Endothelial cell (in vitro differentiated cells): ENCODE measurements around the gene SMPD4. TPM values are rescaled to one million over a fixed set of nuclear protein-coding genes. Genes with fewer than 3 reads are reported as not detected.
"Not testable (repeated sequence)": the region's sequence is repeated elsewhere in the genome, so short reads cannot be mapped to it uniquely, and the experiment has no call there.

Experiments
- DNase-seq: peaks from one replicate; pipeline ENCODE4 v3.0.0; 2021; ENCODE audit warnings: low spot score
- H3K27ac Mint-ChIP-seq: one replicate; pipeline ENCODE4 v1.8.0; 2021; ENCODE audit warnings: mixed read lengths, inconsistent platforms; ENCODE audit not compliant: unreplicated experiment
- H3K27me3 Mint-ChIP-seq: one replicate; pipeline ENCODE4 v1.8.0; 2021; ENCODE audit warnings: mild to moderate bottlenecking, moderate library complexity, mixed read lengths, inconsistent platforms; ENCODE audit not compliant: unreplicated experiment
- H3K36me3 Mint-ChIP-seq: one replicate; pipeline ENCODE4 v1.8.0; 2021; ENCODE audit warnings: mild to moderate bottlenecking, low read depth, mixed read lengths, inconsistent platforms; ENCODE audit not compliant: unreplicated experiment
- H3K4me1 Mint-ChIP-seq: one replicate; pipeline ENCODE4 v1.8.0; 2021; ENCODE audit warnings: mild to moderate bottlenecking, mixed read lengths, inconsistent platforms; ENCODE audit not compliant: unreplicated experiment
- H3K4me3 Mint-ChIP-seq: one replicate; pipeline ENCODE4 v1.8.0; 2021; ENCODE audit warnings: mild to moderate bottlenecking, mixed read lengths, inconsistent platforms; ENCODE audit not compliant: unreplicated experiment
- H3K9me3 Mint-ChIP-seq: one replicate; pipeline ENCODE4 v1.8.0; 2021; ENCODE audit warnings: mixed read lengths, inconsistent platforms; ENCODE audit not compliant: unreplicated experiment
- total RNA-seq: library from RNA; stranded (reverse); fragmentation: NEBNext Ultra II Directional; extraction: Animal tissue kit (Norgen Biotek cat#: 25700); gene quantifications from one replicate; pipeline ENCODE4 v1.2.1, GENCODE V29; 2021; ENCODE audit not compliant: unreplicated experiment
- TF ChIP-seq, protein P1 (sequence below): fragments of 200-600 bp; sonication (generic); IDR thresholded peaks from one replicate; pipeline ENCODE4 v1.5.0; 2021; ENCODE audit warnings: antibody characterized with exemption; ENCODE audit not compliant: unreplicated experiment

The SMPD4 gene
- total RNA-seq, 1 donor from 2014 or later, result 65.6 TPM

DNA sequence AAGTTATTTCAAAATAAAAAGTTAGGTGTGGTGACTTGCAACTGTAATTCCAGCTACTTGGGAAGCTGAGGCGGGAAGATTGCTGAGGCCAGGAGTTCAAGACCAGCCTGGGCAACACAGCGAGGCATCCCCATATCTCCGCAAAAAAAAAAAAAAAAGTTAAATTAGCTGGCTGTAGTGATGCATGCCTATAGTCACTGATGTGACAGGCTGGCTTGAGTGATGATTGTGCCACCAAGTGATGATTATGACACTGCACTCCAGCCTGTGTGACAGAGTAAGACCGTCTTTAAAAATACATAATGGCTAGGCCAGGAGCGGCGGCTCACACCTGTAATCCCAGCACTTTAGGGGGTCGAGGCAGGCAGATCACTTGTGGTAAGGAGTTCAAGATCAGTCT is 11.5 kb downstream of the SMPD4 start:
- H3K27ac Mint-ChIP-seq, result no peak overlapping the region
- H3K36me3 Mint-ChIP-seq, result peaks cover 28% of the 10 kb centered on the region
- TF ChIP-seq, protein P1, sequence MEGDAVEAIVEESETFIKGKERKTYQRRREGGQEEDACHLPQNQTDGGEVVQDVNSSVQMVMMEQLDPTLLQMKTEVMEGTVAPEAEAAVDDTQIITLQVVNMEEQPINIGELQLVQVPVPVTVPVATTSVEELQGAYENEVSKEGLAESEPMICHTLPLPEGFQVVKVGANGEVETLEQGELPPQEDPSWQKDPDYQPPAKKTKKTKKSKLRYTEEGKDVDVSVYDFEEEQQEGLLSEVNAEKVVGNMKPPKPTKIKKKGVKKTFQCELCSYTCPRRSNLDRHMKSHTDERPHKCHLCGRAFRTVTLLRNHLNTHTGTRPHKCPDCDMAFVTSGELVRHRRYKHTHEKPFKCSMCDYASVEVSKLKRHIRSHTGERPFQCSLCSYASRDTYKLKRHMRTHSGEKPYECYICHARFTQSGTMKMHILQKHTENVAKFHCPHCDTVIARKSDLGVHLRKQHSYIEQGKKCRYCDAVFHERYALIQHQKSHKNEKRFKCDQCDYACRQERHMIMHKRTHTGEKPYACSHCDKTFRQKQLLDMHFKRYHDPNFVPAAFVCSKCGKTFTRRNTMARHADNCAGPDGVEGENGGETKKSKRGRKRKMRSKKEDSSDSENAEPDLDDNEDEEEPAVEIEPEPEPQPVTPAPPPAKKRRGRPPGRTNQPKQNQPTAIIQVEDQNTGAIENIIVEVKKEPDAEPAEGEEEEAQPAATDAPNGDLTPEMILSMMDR, result no peak
- H3K27me3 Mint-ChIP-seq, result peaks cover 6% of the 10 kb centered on the region
- no peak overlapping the region for H3K4me3 Mint-ChIP-seq
- no peaks in the 10 kb centered on the region for H3K9me3 Mint-ChIP-seq
- no peak for DNase-seq
- no peaks in the 10 kb centered on the region for H3K4me1 Mint-ChIP-seq

DNA sequence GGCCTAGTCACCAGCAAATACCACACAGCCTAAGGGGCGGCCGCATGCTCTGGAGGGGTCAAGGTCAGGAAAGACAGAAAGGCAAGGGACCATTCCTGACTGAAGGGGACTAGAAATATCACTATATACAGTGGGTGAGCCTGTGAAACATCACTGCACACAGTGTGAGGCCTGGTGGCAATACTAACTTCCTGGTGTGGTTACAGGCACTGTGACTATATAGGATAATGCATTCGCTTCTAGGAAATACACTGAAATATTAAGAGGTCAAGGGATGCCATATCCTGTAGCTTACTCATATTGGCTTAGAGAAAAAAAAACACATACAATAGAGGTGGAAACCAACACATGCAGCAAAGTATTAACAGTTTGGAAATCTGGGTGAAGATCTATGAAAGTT is 12.2 kb downstream of the SMPD4 start:
- not testable (repeated sequence) for DNase-seq, H3K27ac Mint-ChIP-seq, H3K27me3 Mint-ChIP-seq, H3K4me1 Mint-ChIP-seq, H3K9me3 Mint-ChIP-seq
- Mint-ChIP-seq H3K36me3 (peaks cover 33% of the 10 kb centered on the region), H3K4me3 (peak overlapping the region; percentile 49)

- H3K4me3 Mint-ChIP-seq, H3K4me1 Mint-ChIP-seq, H3K27me3 Mint-ChIP-seq, H3K9me3 Mint-ChIP-seq, DNase-seq, H3K27ac Mint-ChIP-seq: not testable (repeated sequence)
- peaks cover 30% of the 10 kb centered on the region for H3K36me3 Mint-ChIP-seq
Measured at GRCh38 chr2:130166611-130167010, 14.8 kb downstream of the SMPD4 start.

DNA sequence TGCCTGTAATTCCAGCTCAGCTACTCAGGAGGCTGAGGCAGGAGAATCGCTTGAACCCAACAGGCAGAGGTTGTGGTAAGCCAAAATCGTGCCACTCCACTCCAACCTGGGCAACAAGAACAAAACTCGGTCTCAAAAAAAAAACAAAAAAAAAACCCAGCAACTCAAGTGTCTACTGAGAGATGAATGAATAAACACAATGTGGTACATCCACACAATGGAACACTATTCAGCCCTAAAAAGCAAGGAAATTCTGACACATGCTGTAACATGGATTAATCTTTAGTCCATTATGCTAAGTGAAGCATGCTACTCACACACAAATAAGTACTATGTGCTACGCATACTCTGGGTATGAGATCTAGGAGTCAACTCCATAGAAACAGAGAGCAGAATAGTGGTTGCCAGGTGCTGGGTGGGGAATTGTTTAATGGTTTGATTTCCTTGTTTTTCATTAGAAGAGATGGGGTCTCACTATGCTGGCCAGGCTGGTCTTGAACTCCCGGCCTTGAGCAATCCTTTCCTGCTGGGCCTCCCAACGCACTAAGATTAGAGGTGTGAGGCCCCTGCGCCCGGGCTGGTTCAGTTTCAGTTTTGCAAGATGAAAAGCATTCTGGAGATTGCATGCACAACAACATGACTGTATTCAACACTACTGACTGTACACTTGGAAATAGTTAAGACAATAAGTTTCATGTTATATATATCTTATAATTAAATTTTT is 15.9 kb downstream of the SMPD4 start:
- no peaks in the 10 kb centered on the region for H3K9me3 Mint-ChIP-seq
- no peak overlapping the region for H3K4me3 Mint-ChIP-seq
- H3K27me3 Mint-ChIP-seq, result peaks cover 2% of the 10 kb centered on the region
- H3K27ac Mint-ChIP-seq, result no peak overlapping the region
- H3K4me1 Mint-ChIP-seq, result no peaks in the 10 kb centered on the region
- TF ChIP-seq, protein P1, result no peak
- H3K36me3 Mint-ChIP-seq, result peaks cover 30% of the 10 kb centered on the region
- DNase-seq, result no peak

- no peak for DNase-seq
- TF ChIP-seq, protein P1, result no peak
- Mint-ChIP-seq H3K27me3 (peaks cover 2% of the 10 kb centered on the region), H3K4me1 (no peaks in the 10 kb centered on the region), H3K9me3 (no peaks in the 10 kb centered on the region), H3K4me3 (no peak overlapping the region), H3K27ac (no peak overlapping the region), H3K36me3 (peaks cover 24% of the 10 kb centered on the region)
Measured at GRCh38 chr2:130162968-130163367, 18.4 kb downstream of the SMPD4 start.

GRCh38 chr2:130162486-130162885 is 18.9 kb downstream of the SMPD4 start:
- H3K4me3 Mint-ChIP-seq, H3K27ac Mint-ChIP-seq, DNase-seq, H3K4me1 Mint-ChIP-seq, H3K27me3 Mint-ChIP-seq, H3K9me3 Mint-ChIP-seq: not testable (repeated sequence)
- H3K36me3 Mint-ChIP-seq, result peaks cover 19% of the 10 kb centered on the region

DNA sequence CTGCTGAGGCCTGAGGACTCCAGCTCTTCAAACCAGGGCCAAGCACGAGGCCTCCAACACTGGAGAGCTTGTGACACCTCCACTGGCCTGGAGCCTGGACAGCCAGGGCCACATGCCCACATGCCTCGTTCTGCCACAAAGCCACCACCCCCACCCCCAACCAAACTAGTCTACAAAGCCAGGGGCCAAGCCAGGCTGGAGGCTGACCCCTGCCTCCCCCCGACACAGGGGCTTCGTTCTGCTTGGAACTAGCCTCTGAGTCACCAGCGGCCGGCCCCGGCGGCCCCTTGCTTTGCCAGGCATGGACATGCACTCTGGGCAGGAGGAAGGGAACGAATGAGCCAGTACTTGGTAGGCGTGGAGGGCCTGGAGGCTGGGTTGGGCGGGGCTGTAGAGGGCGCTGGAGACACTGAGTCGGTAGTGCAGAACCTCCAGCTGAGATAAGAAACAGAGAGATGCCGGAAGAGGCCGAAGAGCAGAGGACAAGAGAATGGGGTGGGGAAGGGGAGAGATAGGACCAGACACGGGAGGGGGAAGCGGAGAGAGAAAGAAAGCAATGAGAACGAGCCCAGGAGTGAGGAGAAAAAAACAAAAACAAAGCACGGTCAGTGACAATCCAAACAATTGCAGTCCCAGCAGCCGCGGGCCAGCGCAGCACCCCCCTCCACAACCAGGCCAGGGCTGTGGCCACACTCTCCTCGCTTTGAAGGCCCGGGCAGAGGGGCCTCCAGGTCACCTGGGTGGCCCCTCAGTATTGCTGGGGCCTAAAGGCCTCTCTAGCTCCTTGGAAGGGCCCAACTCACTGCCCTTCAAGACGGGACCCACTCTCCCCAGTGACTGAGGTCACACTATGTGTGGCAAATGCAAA is 20.3 kb downstream of the SMPD4 start:
- not testable (repeated sequence) for H3K4me3 Mint-ChIP-seq, H3K4me1 Mint-ChIP-seq, H3K27ac Mint-ChIP-seq, DNase-seq, H3K27me3 Mint-ChIP-seq, H3K9me3 Mint-ChIP-seq
- H3K36me3 Mint-ChIP-seq, result peaks cover 15% of the 10 kb centered on the region
